Occipital lobe (tissue), 3 donors: ENCODE measurements around the gene CNTNAP4. TPM values are rescaled to one million over a fixed set of nuclear protein-coding genes. Genes with fewer than 3 reads are reported as not detected.

ENCODE experiments used
- DNase-seq: peaks from one replicate; lab custom pipeline; 2025; lab: John Stamatoyannopoulos, UW
- small RNA-seq: library from RNA; depleted of rRNA; stranded (forward); fragments of <200 nt; gene quantifications from one replicate; pipeline ENCODE3, GENCODE V24; 2014
- total RNA-seq: library from RNA; depleted of rRNA; stranded (reverse); fragments of >200 nt; gene quantifications from one replicate; pipeline ENCODE4 v1.2.3, GENCODE V29; 2014

CNTNAP4 gene
- total RNA-seq, 1 donor from 2014 or later: 31.7 TPM

GRCh38 chr16:76577003-76577402 lies 299.8 kb downstream of the CNTNAP4 start:
- DNase-seq: no peak

- DNase-seq: no peak
Observed at GRCh38 chr16:76579277-76579922, 302.2 kb downstream of the CNTNAP4 start.

GRCh38 chr16:76583466-76583865 lies 306.3 kb downstream of the CNTNAP4 start:
- DNase-seq: peak; percentile 26

GRCh38 chr16:76583945-76584344 lies 306.7 kb downstream of the CNTNAP4 start:
- DNase-seq: no peak

- DNase-seq: no peak
Observed at GRCh38 chr16:76598498-76598897, 321.3 kb downstream of the CNTNAP4 start.

- DNase-seq: no peak
Observed at GRCh38 chr16:76607317-76607716, 330.1 kb downstream of the CNTNAP4 start.

Small RNAs within 50 kb of the gene (small RNA-seq; reads per million reads assigned to genes)
- gene RF00133: not detected
- not detected for gene RN7SKP233
